Measurements from ENCODE around the gene SMARCC1.

The SMARCC1 gene

GRCh38 chr3:47688488-47688887 is 93.2 kb downstream of the SMARCC1 start:
- Histone ChIP-seq H3K27ac (ENCODE audit: low read depth, low read length) (no peak overlapping the region), H3K36me3 (ENCODE audit: insufficient read depth, low read length) (peaks cover 36% of the 10 kb centered on the region), H3K9me3 (ENCODE audit: low read length) (no peaks in the 10 kb centered on the region), H3K4me3 (ENCODE audit: low read depth in 1 of 2, low read length in 2 of 2) (no peak overlapping the region), H3K4me1 (ENCODE audit: insufficient read depth, low read length) (no peaks in the 10 kb centered on the region), H3K9ac (ENCODE audit: low read length) (no peak overlapping the region), H3K27me3 (ENCODE audit: control insufficient read depth in 1 of 2, insufficient read depth in 2 of 2, low read length in 2 of 2) (no peaks in the 10 kb centered on the region)

DNA sequence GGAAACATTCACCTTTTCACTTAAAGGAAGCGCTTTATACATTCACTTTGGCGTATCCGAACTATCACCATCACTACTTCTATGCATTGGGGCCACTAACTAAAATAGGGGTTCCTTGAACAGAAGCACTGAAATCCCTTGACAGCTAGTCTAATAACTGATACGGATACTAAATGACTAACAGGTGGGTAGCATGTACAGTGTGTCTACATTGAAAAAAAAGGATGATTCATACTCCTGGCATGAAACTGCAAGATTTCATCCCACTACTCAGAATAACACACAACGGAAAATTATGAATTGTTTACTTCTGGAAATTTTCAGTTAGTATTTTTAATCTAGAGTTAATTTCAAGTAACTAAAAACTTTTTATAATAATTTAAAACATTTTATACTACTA is 96.7 kb downstream of the SMARCC1 start:
- H3K4me1 ChIP-seq (ENCODE audit: insufficient read depth, low read length) = no peaks in the 10 kb centered on the region
- H3K9ac ChIP-seq (ENCODE audit: low read length) = no peak overlapping the region
- no peaks in the 10 kb centered on the region for H3K9me3 ChIP-seq (ENCODE audit: low read length)
- no peaks in the 10 kb centered on the region for H3K27me3 ChIP-seq (ENCODE audit: control insufficient read depth in 1 of 2, insufficient read depth in 2 of 2, low read length in 2 of 2)
- H3K36me3 ChIP-seq (ENCODE audit: insufficient read depth, low read length) = peaks cover 25% of the 10 kb centered on the region
- no peak overlapping the region for H3K4me3 ChIP-seq (ENCODE audit: low read depth in 1 of 2, low read length in 2 of 2)
- no peak overlapping the region for H3K27ac ChIP-seq (ENCODE audit: low read depth, low read length)

- H3K4me1 ChIP-seq (ENCODE audit: insufficient read depth, low read length) = no peaks in the 10 kb centered on the region
- H3K27ac ChIP-seq (ENCODE audit: low read depth, low read length) = no peak overlapping the region
- no peaks in the 10 kb centered on the region for H3K27me3 ChIP-seq (ENCODE audit: control insufficient read depth in 1 of 2, insufficient read depth in 2 of 2, low read length in 2 of 2)
- no peaks in the 10 kb centered on the region for H3K9me3 ChIP-seq (ENCODE audit: low read length)
- no peak overlapping the region for H3K4me3 ChIP-seq (ENCODE audit: low read depth in 1 of 2, low read length in 2 of 2)
- peaks cover 40% of the 10 kb centered on the region for H3K36me3 ChIP-seq (ENCODE audit: insufficient read depth, low read length)
- no peak overlapping the region for H3K9ac ChIP-seq (ENCODE audit: low read length)
Measured at GRCh38 chr3:47681016-47681415, 100.7 kb downstream of the SMARCC1 start.

- Histone ChIP-seq H3K36me3 (ENCODE audit: insufficient read depth, low read length) (peaks cover 42% of the 10 kb centered on the region), H3K4me3 (ENCODE audit: low read depth in 1 of 2, low read length in 2 of 2) (no peak overlapping the region), H3K9ac (ENCODE audit: low read length) (no peak overlapping the region), H3K4me1 (ENCODE audit: insufficient read depth, low read length) (no peaks in the 10 kb centered on the region), H3K27ac (ENCODE audit: low read depth, low read length) (no peak overlapping the region), H3K27me3 (ENCODE audit: control insufficient read depth in 1 of 2, insufficient read depth in 2 of 2, low read length in 2 of 2) (no peaks in the 10 kb centered on the region), H3K9me3 (ENCODE audit: low read length) (no peaks in the 10 kb centered on the region)
Measured at GRCh38 chr3:47678446-47679338, 103.0 kb downstream of the SMARCC1 start.

- Histone ChIP-seq H3K4me3 (ENCODE audit: low read depth in 1 of 2, low read length in 2 of 2) (no peak overlapping the region), H3K27me3 (ENCODE audit: control insufficient read depth in 1 of 2, insufficient read depth in 2 of 2, low read length in 2 of 2) (no peaks in the 10 kb centered on the region), H3K9me3 (ENCODE audit: low read length) (no peaks in the 10 kb centered on the region), H3K9ac (ENCODE audit: low read length) (no peak overlapping the region), H3K27ac (ENCODE audit: low read depth, low read length) (no peak overlapping the region), H3K4me1 (ENCODE audit: insufficient read depth, low read length) (no peaks in the 10 kb centered on the region), H3K36me3 (ENCODE audit: insufficient read depth, low read length) (peaks cover 11% of the 10 kb centered on the region)
Measured at GRCh38 chr3:47669026-47669749, 112.5 kb downstream of the SMARCC1 start.

DNA sequence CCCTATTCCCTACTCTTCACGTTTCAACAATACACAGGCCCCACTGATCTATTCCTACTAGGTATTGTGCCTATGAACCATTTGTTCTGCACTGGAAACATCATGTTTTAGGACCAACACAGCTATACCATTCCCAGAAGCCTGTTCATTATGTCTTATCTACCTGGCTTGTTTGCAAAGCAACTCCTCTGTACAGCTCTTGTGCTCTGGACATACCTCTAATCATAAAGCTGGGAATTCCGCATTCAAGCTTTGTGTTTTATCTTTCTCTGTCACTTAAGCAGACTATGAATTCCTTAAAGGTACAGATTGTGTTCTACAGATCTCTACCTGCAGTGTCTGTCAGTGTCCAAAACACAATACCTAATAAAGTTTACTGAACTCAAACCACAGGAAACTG is 115.6 kb downstream of the SMARCC1 start:
- no peak overlapping the region for H3K4me3 ChIP-seq (ENCODE audit: low read depth in 1 of 2, low read length in 2 of 2)
- H3K36me3 ChIP-seq (ENCODE audit: insufficient read depth, low read length) = peaks cover 19% of the 10 kb centered on the region
- H3K27me3 ChIP-seq (ENCODE audit: control insufficient read depth in 1 of 2, insufficient read depth in 2 of 2, low read length in 2 of 2) = no peaks in the 10 kb centered on the region

DNA sequence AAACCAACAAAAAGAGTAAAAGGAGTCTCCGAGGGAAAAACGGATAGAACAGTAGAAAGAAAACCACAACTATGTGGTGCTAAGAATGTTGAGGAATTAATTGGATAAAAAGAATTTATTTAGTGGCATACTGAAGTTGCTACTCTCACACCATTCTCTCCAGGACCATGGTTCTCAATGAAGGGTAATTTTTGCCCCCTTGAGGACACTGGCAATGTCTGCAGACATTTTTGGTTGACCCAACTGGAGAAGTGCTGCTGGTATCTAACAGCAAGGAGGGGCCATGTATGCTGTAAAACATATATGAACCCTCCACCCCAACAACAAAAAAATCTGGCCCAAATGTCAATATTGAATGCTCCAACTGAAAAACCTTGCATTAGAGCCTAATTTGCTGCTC is 117.2 kb downstream of the SMARCC1 start:
- Histone ChIP-seq H3K27me3 (ENCODE audit: control insufficient read depth in 1 of 2, insufficient read depth in 2 of 2, low read length in 2 of 2) (no peaks in the 10 kb centered on the region), H3K36me3 (ENCODE audit: insufficient read depth, low read length) (peaks cover 19% of the 10 kb centered on the region), H3K4me3 (ENCODE audit: low read depth in 1 of 2, low read length in 2 of 2) (no peak overlapping the region), H3K9ac (ENCODE audit: low read length) (no peak overlapping the region), H3K4me1 (ENCODE audit: insufficient read depth, low read length) (peaks cover 5% of the 10 kb centered on the region), H3K9me3 (ENCODE audit: low read length) (no peaks in the 10 kb centered on the region), H3K27ac (ENCODE audit: low read depth, low read length) (no peak overlapping the region)

More for the DNA sequence above, 115.6 kb downstream of the SMARCC1 start:
- H3K9ac ChIP-seq (ENCODE audit: low read length) = no peak overlapping the region
- H3K4me1 ChIP-seq (ENCODE audit: insufficient read depth, low read length) = peaks cover 3% of the 10 kb centered on the region
- no peak overlapping the region for H3K27ac ChIP-seq (ENCODE audit: low read depth, low read length)
- H3K9me3 ChIP-seq (ENCODE audit: low read length) = no peaks in the 10 kb centered on the region

- H3K27ac ChIP-seq (ENCODE audit: low read depth, low read length) = no peak overlapping the region
Measured at GRCh38 chr3:47663630-47664240, 118.0 kb downstream of the SMARCC1 start.

DNA sequence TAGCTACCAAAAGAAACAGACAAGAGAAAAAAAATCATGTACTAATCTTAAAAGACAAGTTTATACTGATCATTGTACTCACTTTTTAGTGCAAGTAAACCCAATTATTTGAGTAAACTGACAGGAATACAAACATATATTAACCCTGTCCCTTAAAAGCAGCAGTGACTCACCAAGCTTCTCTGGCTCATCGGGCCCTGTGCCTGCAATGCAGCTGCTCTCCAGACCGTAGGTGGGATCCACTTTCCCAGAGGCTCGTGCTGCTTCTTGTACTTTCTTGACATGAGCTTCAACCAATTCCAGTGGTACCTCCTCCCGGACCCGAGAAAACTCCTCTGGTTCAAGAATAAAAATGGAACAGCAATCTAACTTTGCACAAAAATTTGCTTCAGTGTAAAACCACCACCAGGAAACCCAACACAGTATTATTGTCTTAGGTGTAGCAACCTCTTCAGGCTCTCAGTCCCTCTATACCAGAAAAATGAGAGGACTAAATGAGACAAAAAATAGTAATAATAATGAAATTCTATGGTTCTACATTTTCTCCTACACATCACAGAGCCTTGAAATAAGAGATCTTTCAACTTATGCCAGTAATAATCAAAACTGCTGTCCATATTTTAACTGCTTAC is 120.5 kb downstream of the SMARCC1 start:
- H3K36me3 ChIP-seq (ENCODE audit: insufficient read depth, low read length) = peaks cover 15% of the 10 kb centered on the region
- no peak overlapping the region for H3K4me3 ChIP-seq (ENCODE audit: low read depth in 1 of 2, low read length in 2 of 2)
- H3K9me3 ChIP-seq (ENCODE audit: low read length) = no peaks in the 10 kb centered on the region
- H3K4me1 ChIP-seq (ENCODE audit: insufficient read depth, low read length) = peaks cover 5% of the 10 kb centered on the region
- H3K27ac ChIP-seq (ENCODE audit: low read depth, low read length) = no peak overlapping the region
- no peak overlapping the region for H3K9ac ChIP-seq (ENCODE audit: low read length)
- no peaks in the 10 kb centered on the region for H3K27me3 ChIP-seq (ENCODE audit: control insufficient read depth in 1 of 2, insufficient read depth in 2 of 2, low read length in 2 of 2)

More at GRCh38 chr3:47663630-47664240, 118.0 kb downstream of the SMARCC1 start:
- Histone ChIP-seq H3K4me3 (ENCODE audit: low read depth in 1 of 2, low read length in 2 of 2) (no peak overlapping the region), H3K36me3 (ENCODE audit: insufficient read depth, low read length) (peaks cover 13% of the 10 kb centered on the region), H3K9me3 (ENCODE audit: low read length) (no peaks in the 10 kb centered on the region), H3K27me3 (ENCODE audit: control insufficient read depth in 1 of 2, insufficient read depth in 2 of 2, low read length in 2 of 2) (no peaks in the 10 kb centered on the region), H3K4me1 (ENCODE audit: insufficient read depth, low read length) (peaks cover 5% of the 10 kb centered on the region), H3K9ac (ENCODE audit: low read length) (no peak overlapping the region)

DNA sequence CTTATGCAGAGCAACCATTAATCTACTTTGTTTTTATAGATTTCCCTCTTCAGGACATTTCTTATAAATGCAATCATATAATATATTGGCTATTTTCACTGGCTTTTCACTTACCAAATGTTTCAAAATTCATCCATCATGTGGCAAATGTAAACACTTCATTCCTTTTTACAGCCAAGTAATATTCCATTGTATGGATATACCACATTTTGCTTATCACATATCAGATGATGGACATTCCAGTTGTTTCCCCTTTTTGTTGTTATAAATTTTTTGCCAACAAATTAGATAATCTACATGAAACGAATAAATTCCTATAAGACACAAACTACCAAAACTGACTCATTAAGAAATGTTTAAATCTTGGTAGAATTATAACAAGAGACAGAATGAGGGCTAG is 123.2 kb downstream of the SMARCC1 start:
- Histone ChIP-seq H3K27ac (ENCODE audit: low read depth, low read length) (no peak overlapping the region), H3K27me3 (ENCODE audit: control insufficient read depth in 1 of 2, insufficient read depth in 2 of 2, low read length in 2 of 2) (no peaks in the 10 kb centered on the region), H3K9ac (ENCODE audit: low read length) (no peak overlapping the region), H3K4me3 (ENCODE audit: low read depth in 1 of 2, low read length in 2 of 2) (no peak overlapping the region), H3K4me1 (ENCODE audit: insufficient read depth, low read length) (peaks cover 5% of the 10 kb centered on the region), H3K36me3 (ENCODE audit: insufficient read depth, low read length) (peaks cover 15% of the 10 kb centered on the region), H3K9me3 (ENCODE audit: low read length) (no peaks in the 10 kb centered on the region)

GRCh38 chr3:47652142-47652541 is 129.6 kb downstream of the SMARCC1 start:
- Histone ChIP-seq H3K36me3 (ENCODE audit: insufficient read depth, low read length) (peaks cover 9% of the 10 kb centered on the region), H3K4me3 (ENCODE audit: low read depth in 1 of 2, low read length in 2 of 2) (no peak overlapping the region), H3K27ac (ENCODE audit: low read depth, low read length) (no peak overlapping the region), H3K4me1 (ENCODE audit: insufficient read depth, low read length) (no peaks in the 10 kb centered on the region), H3K9ac (ENCODE audit: low read length) (no peak overlapping the region), H3K27me3 (ENCODE audit: control insufficient read depth in 1 of 2, insufficient read depth in 2 of 2, low read length in 2 of 2) (no peaks in the 10 kb centered on the region), H3K9me3 (ENCODE audit: low read length) (no peaks in the 10 kb centered on the region)

Data from muscle layer of colon (tissue), 2 donors.